Measurements from ENCODE around the gene IRAG1.

- TF ChIP-seq CTCF (conservative IDR thresholded peaks at IDR 0.05; ENCODE audit: low read length), result peak; percentile 92
- TF ChIP-seq EZH2phosphoT487 (IDR thresholded peaks at IDR 0.05; ENCODE audit: borderline replicate concordance, low read depth, low read length), result no peak
Measured at GRCh38 chr11:10735481-10736475, 42.2 kb upstream of the IRAG1 start.

Data from OCI-LY7 (cell line).